ENCODE measurements around the gene RELA. TPM values are rescaled to one million over a fixed set of nuclear protein-coding genes. Genes with fewer than 3 reads are reported as not detected.

RELA gene
- total and polyA plus RNA-seq, 2 experiments from 2014 or later, result 38.4 to 67.8 TPM

DNA sequence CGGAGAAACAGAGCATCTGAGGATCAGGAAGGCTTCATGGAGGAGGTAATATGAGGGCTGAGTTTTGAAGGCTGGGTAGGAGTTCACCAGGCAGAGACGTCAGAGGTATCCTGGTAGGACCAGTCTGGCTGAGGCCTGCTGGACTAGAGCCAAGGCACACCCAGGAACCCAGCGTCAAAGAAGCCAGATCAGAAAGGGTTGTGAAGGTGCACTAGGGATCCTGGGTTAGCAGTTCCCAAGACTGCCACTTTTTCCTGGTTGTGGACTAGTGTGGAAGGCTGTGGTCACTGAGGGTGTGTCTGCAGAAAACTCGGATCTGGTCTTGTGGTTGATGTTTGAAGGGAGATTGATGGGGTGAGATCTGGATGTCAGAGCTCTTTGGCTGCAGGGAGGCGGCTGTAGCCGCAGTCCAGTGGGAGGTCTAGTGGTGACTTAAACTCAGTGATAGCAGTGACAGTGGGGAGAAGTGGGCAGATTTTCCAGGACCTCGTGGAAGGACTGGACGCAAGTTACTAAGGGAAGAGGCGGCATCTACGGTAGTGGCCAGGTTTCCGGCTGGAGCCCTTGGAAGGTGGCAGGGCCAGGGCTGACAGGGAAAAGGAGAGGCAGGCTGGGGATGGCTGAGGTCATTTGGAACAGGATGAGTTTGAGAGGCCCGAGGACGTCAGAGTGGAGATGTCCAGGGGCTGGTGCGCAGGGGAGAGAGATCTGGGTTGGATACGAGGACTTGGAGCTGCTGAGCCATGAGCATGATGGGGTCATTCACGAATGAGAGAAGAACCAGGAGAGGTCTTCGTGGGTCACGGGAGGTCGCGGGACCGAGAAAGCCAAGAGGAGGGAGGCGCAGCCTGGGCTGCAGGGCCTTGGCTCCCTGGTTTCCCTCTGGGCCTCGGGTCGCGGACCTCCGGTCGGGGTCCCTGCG, 10.9 kb downstream of the RELA start:
- DNase-seq, result peak; percentile 71
- peaks cover 10% of the 10 kb centered on the region for H3K4me1 ChIP-seq (ENCODE audit: insufficient read depth)

DNA sequence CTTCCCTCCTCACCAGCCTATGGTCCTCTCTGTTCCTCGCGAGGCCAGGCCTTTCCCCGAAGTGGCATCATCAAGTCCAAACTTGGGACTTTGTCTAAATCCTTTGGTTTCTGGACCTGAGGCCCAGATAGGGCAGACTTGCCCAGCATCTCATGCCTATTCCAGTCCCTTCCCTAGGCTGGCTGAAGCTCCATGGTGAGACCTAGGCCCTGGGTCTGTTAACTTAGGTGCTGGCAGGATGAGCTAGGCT, 11.5 kb downstream of the RELA start:
- Histone ChIP-seq H3K4me1 (ENCODE audit: insufficient read depth) (peaks cover 10% of the 10 kb centered on the region), H3K27ac (no peak overlapping the region), H3K9me2 (ENCODE audit: insufficient read depth) (no peaks in the 10 kb centered on the region), H3K9ac (no peak overlapping the region), H3K9me3 (ENCODE audit: low read depth) (no peaks in the 10 kb centered on the region), H3K36me3 (ENCODE audit: low read depth) (peaks cover 17% of the 10 kb centered on the region; the same call in 1 of the 2 replicates), H2AFZ (no peak overlapping the region), H3K4me2 (ENCODE audit: unreplicated experiment) (no peak overlapping the region), H3K27me3 (replicated peaks; ENCODE audit: insufficient read depth) (no peaks in the 10 kb centered on the region), H3K4me3 (no peak overlapping the region), H4K20me1 (ENCODE audit: insufficient read depth) (no peaks in the 10 kb centered on the region), H3K79me2 (ENCODE audit: insufficient read depth) (peaks cover 3% of the 10 kb centered on the region; the same call in 1 of the 2 replicates), H3F3A (ENCODE audit: insufficient read depth) (peaks cover 42% of the 10 kb centered on the region)
- in situ Hi-C loops (cut with MboI), result no loop called here
- no peak for DNase-seq
- WGBS, 2 experiments (ENCODE audit: low coverage in 1 of 2, low lambda C conversion rate in 2 of 2, missing lambda C conversion rate in 2 of 2), result 100% methylated on average over 3 of the region's 3 CpGs
- TF ChIP-seq EZH2 (IDR thresholded peaks at IDR 0.05; ENCODE audit: insufficient read depth, poor library complexity, severe bottlenecking) (no peak), EZH2phosphoT487 (IDR thresholded peaks at IDR 0.05; ENCODE audit: insufficient read depth, low read depth) (no peak)

More for the DNA sequence above, 10.9 kb downstream of the RELA start:
- WGBS, 2 experiments (ENCODE audit: low coverage in 1 of 2, low lambda C conversion rate in 2 of 2, missing lambda C conversion rate in 2 of 2), result 30 to 34% methylated on average over 26 to 28 of the region's 28 CpGs
- peaks cover 45% of the 10 kb centered on the region for H3F3A ChIP-seq (ENCODE audit: insufficient read depth)
- no peaks in the 10 kb centered on the region for H4K20me1 ChIP-seq (ENCODE audit: insufficient read depth)
- peak overlapping the region; percentile 74 for H3K4me2 ChIP-seq (ENCODE audit: unreplicated experiment)
- H3K9me2 ChIP-seq (ENCODE audit: insufficient read depth), result no peaks in the 10 kb centered on the region
- H3K4me3 ChIP-seq, result peak overlapping the region; percentile 67
- H3K36me3 ChIP-seq (ENCODE audit: low read depth), result peaks cover 20% of the 10 kb centered on the region; the same call in 1 of the 2 replicates
- H3K27me3 ChIP-seq (replicated peaks; ENCODE audit: insufficient read depth), result no peaks in the 10 kb centered on the region
- in situ Hi-C loops (cut with MboI), result no loop called here
- peak overlapping the region; percentile 88 for H3K27ac ChIP-seq
- H3K79me2 ChIP-seq (ENCODE audit: insufficient read depth), result peaks cover 9% of the 10 kb centered on the region; the same call in 1 of the 2 replicates
- peak overlapping the region; percentile 82 for H3K9ac ChIP-seq
- TF ChIP-seq EZH2 (IDR thresholded peaks at IDR 0.05; ENCODE audit: insufficient read depth, poor library complexity, severe bottlenecking) (no peak), EZH2phosphoT487 (IDR thresholded peaks at IDR 0.05; ENCODE audit: insufficient read depth, low read depth) (no peak)
- no peaks in the 10 kb centered on the region for H3K9me3 ChIP-seq (ENCODE audit: low read depth)
- peak overlapping the region; percentile 65 for H2AFZ ChIP-seq

DNA sequence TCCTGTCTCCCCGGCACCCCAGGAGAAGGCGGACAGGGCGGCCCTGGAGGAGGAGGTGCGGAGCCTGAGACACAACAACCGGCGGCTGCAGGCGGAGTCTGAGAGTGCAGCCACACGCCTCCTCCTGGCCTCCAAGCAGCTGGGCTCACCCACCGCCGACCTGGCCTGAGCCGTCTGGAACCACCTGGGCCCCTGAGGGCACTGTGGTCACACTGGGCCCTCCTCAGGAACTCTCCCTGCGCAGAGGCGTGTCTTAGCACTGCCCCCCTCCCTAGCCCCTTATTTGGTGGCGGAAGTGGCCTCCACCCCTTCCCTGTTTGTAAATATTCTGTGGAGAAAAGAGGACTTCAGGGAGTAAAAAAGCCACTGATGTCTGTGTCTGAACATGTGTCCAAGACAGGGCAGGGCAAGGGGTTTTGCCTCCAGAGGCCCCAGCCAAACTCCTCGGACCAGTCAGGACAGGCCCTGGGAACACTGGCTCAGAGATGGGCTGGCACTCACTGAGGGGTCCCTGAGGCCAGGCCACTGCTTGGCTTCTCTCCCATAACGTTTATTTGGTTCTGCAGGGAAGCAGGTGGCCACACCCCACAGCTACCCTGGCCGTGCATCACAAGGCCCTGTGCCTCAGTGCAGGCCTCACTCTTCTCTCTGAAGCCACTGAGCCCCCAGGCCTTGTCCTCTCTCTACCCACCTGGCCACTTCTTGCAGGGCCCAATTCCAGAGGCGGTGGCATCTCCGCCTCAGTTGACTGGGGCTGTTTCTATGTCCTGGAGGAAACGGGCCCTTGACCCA, 12.0 kb downstream of the RELA start:
- Histone ChIP-seq H3K27ac (no peak overlapping the region), H2AFZ (no peak overlapping the region), H3K79me2 (ENCODE audit: insufficient read depth) (no peaks in the 10 kb centered on the region; the same call in 1 of the 2 replicates), H3K9me2 (ENCODE audit: insufficient read depth) (no peaks in the 10 kb centered on the region), H3K36me3 (ENCODE audit: low read depth) (peaks cover 13% of the 10 kb centered on the region; the same call in 1 of the 2 replicates), H3K4me3 (no peak overlapping the region), H3K9ac (no peak overlapping the region), H3K27me3 (replicated peaks; ENCODE audit: insufficient read depth) (no peaks in the 10 kb centered on the region), H3K4me2 (ENCODE audit: unreplicated experiment) (no peak overlapping the region), H3K4me1 (ENCODE audit: insufficient read depth) (peaks cover 10% of the 10 kb centered on the region), H4K20me1 (ENCODE audit: insufficient read depth) (no peaks in the 10 kb centered on the region), H3K9me3 (ENCODE audit: low read depth) (no peaks in the 10 kb centered on the region), H3F3A (ENCODE audit: insufficient read depth) (peaks cover 37% of the 10 kb centered on the region)
- DNase-seq, result no peak
- WGBS, 2 experiments (ENCODE audit: low coverage in 1 of 2, low lambda C conversion rate in 2 of 2, missing lambda C conversion rate in 2 of 2), result 77 to 78% methylated on average over 19 to 20 of the region's 20 CpGs
- in situ Hi-C loops (cut with MboI), result no loop called here
- TF ChIP-seq EZH2 (IDR thresholded peaks at IDR 0.05; ENCODE audit: insufficient read depth, poor library complexity, severe bottlenecking) (no peak), EZH2phosphoT487 (IDR thresholded peaks at IDR 0.05; ENCODE audit: insufficient read depth, low read depth) (no peak)

Measured in GM23248 (cell line).